Gastrocnemius medialis (tissue), 4 donors: ENCODE measurements around the gene CAMK1. TPM values are rescaled to one million over a fixed set of nuclear protein-coding genes. Genes with fewer than 3 reads are reported as not detected.

Experiments
- ATAC-seq, 2 donors: fragments of 150-250 bp; one replicate each; pipeline ENCODE4 v1.9.1; 2016
- DNase-seq, 2 donors: peaks; one replicate each; pipeline ENCODE4 v3.0.0-alpha.2; 2019
- H3K27ac ChIP-seq, 4 donors: fragments of 200-600 bp; sonication (generic); 1 replicate in 1 of 4; 2 replicates in 3 of 4; pipeline ENCODE4 v1.5.1; 2016 to 2018; ENCODE audit warnings: mild to moderate bottlenecking in 2 of 4, moderate library complexity in 1 of 4
- H3K27me3 ChIP-seq, 3 donors: fragments of 200-600 bp; sonication (generic) in 2 of 3; 1 replicate in 1 of 3; 2 replicates in 2 of 3; pipeline versions ENCODE4 v1.5.1 to v1.6.0; 2016 to 2019; ENCODE audit warnings: mild to moderate bottlenecking in 1 of 3, moderate library complexity in 1 of 3
- H3K36me3 ChIP-seq, 2 donors: fragments of 200-600 bp; sonication (generic) in 1 of 2; one replicate each; pipeline ENCODE4 v1.5.1; 2017 to 2018
- H3K4me1 ChIP-seq, 2 donors: fragments of 200-600 bp; sonication (generic) in 1 of 2; one replicate each; pipeline ENCODE4 v1.5.1; 2016 to 2017; ENCODE audit warnings: mild to moderate bottlenecking in 2 of 2
- H3K4me3 ChIP-seq, 4 donors: fragments of 200-600 bp; sonication (generic) in 3 of 4; 1 replicate in 1 of 4; 2 replicates in 3 of 4; pipeline ENCODE4 v1.5.1; 2016 to 2019; ENCODE audit warnings: mild to moderate bottlenecking in 2 of 4
- H3K9me3 ChIP-seq, 3 donors: fragments of 200-600 bp; sonication (generic) in 2 of 3; 1 replicate in 1 of 3; 2 replicates in 2 of 3; pipeline ENCODE4 v1.5.1; 2016 to 2019
- CTCF ChIP-seq, 5 experiments: fragments of 450-650 bp in 3 of 5; fragments of 200-600 bp in 2 of 5; sonication (generic) in 2 of 5; IDR thresholded peaks in 4 of 5; conservative IDR thresholded peaks in 1 of 5; 1 replicate in 4 of 5; 2 replicates in 1 of 5; pipeline ENCODE4 v1.5.1; 2016 to 2019; ENCODE audit warnings: antibody characterized with exemption in 5 of 5, mild to moderate bottlenecking in 3 of 5, moderate library complexity in 3 of 5
- POLR2A ChIP-seq, 2 donors: fragments of 450-650 bp; IDR thresholded peaks; one replicate each; pipeline ENCODE4 v1.6.1; 2017; ENCODE audit warnings: antibody characterized with exemption in 2 of 2, mild to moderate bottlenecking in 2 of 2, moderate library complexity in 2 of 2
- in situ Hi-C, 4 donors: fragments of 200-750 bp; cut with MboI; loops; one replicate each; pipeline versions ENCODE4 v1.15.0 to v1.8.0; 2017; ENCODE audit warnings: low sequenced_read_pairs in 4 of 4
- intact Hi-C: fragments of 100-400 bp; cut with DNase I; formaldehyde crosslinking; loops from one replicate; pipeline ENCODE4 v1.15.1; 2023; ENCODE audit warnings: low total_unique reads
- total RNA-seq, 4 donors: library from RNA; depleted of rRNA; stranded (reverse); fragments of >200 nt; gene quantifications; one replicate each; pipeline versions ENCODE4 v1.1.0 to v1.2.3, GENCODE V29; 2016

The CAMK1 gene
- total RNA-seq, 4 donors from 2014 or later = 2.1 to 11.6 (median 8.0) TPM

- intact Hi-C loops = no loop called here
- Histone ChIP-seq H3K4me3 (peak overlapping the region; percentile 60 to 64 (median 62)), H3K4me1 (peaks cover 9 to 11% of the 10 kb centered on the region in 2 donors), H3K27me3 (no peaks in the 10 kb centered on the region), H3K27ac (peak overlapping the region; percentile 64 to 80 (median 78)), H3K9me3 (no peaks in the 10 kb centered on the region), H3K36me3 (no peaks in the 10 kb centered on the region)
- DNase-seq (peak; percentile 51 to 73), ATAC-seq (peak in 1 of 2 donors; percentile 41)
- TF ChIP-seq POLR2A (IDR thresholded peaks at IDR 0.05) (no peak), CTCF (IDR thresholded peaks at IDR 0.05 in 4 of 5, conservative IDR thresholded peaks at IDR 0.05 in 1 of 5) (no peak)
- in situ Hi-C loops = no loop called here
These were observed 597 bp upstream of the CAMK1 start for GRCh38 chr3:9770276-9770812.

- TF ChIP-seq POLR2A (IDR thresholded peaks at IDR 0.05) (no peak), CTCF (IDR thresholded peaks at IDR 0.05 in 4 of 5, conservative IDR thresholded peaks at IDR 0.05 in 1 of 5) (no peak)
- Histone ChIP-seq H3K36me3 (no peaks in the 10 kb centered on the region), H3K27ac (peak overlapping the region; percentile 64 to 80 (median 78)), H3K4me3 (peak overlapping the region; percentile 60 to 64 (median 62)), H3K4me1 (peaks cover 9 to 11% of the 10 kb centered on the region in 2 donors), H3K27me3 (no peaks in the 10 kb centered on the region), H3K9me3 (no peaks in the 10 kb centered on the region)
- in situ Hi-C loops (no loop called here), intact Hi-C loops (no loop called here)
- no peak for ATAC-seq
- DNase-seq = no peak
These were observed 735 bp downstream of the CAMK1 start for GRCh38 chr3:9769012-9769411.

DNA sequence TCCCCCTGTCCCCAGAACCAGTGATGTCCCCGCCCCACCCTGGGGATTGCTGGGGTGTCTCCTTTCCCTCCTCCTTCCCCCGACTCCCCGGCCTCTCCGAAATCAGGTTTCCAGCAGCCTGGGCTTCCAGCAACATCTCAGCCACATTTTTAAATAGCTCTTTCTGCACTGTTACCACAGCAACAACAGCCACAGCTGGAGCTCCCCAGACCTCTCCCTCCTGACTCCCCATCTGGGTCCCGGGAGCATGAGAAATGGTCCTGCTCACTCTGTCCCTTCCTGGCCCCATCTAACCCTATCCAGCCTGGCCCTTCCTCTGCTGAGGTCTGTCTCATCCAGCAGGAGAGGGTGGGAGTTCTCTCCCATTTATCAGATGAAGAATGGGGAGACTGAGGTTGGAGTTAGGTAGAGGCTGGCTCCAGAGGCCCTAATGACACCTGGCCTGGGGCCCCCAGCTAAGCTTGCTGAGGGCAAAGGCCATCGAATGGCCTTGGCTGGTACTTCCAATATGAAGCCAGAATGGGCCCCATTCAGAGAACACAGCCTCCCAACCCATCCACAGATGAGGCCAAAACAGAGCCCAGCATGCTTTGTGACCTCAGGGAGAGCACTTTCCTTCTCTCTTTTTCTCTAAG lies 1.5 kb downstream of the CAMK1 start:
- no peak for ATAC-seq
- H3K27me3 ChIP-seq = no peaks in the 10 kb centered on the region
- peaks cover 9 to 11% of the 10 kb centered on the region in 2 donors for H3K4me1 ChIP-seq
- H3K27ac ChIP-seq = peak overlapping the region; percentile 61 to 80 (median 71)
- no peak for DNase-seq
- H3K36me3 ChIP-seq = no peaks in the 10 kb centered on the region
- intact Hi-C loops = no loop called here
- in situ Hi-C loops = no loop called here
- H3K4me3 ChIP-seq = no peak overlapping the region
- TF ChIP-seq CTCF (IDR thresholded peaks at IDR 0.05 in 4 of 5, conservative IDR thresholded peaks at IDR 0.05 in 1 of 5) (no peak), POLR2A (IDR thresholded peaks at IDR 0.05) (no peak)
- H3K9me3 ChIP-seq = no peaks in the 10 kb centered on the region

GRCh38 chr3:9767418-9767817 lies 2.3 kb downstream of the CAMK1 start:
- no peaks in the 10 kb centered on the region for H3K27me3 ChIP-seq
- peaks cover 9 to 11% of the 10 kb centered on the region in 2 donors for H3K4me1 ChIP-seq
- H3K9me3 ChIP-seq = no peaks in the 10 kb centered on the region
- peak overlapping the region in 3 of 4 donors; percentile 59 to 78 (median 61) for H3K27ac ChIP-seq
- no peak for ATAC-seq
- peak in 1 of 2 donors; percentile 20 for DNase-seq
- in situ Hi-C loops (no loop called here), intact Hi-C loops (no loop called here)
- no peaks in the 10 kb centered on the region for H3K36me3 ChIP-seq
- TF ChIP-seq POLR2A (IDR thresholded peaks at IDR 0.05) (no peak), CTCF (IDR thresholded peaks at IDR 0.05 in 4 of 5, conservative IDR thresholded peaks at IDR 0.05 in 1 of 5) (no peak)
- H3K4me3 ChIP-seq = no peak overlapping the region
